Esophagus squamous epithelium (tissue), 4 donors: ENCODE data around the gene LRRFIP2.

Experiments
- CTCF ChIP-seq, 6 experiments: fragments of 450-650 bp in 4 of 6; fragments of 200-600 bp in 2 of 6; sonication (generic) in 2 of 6; IDR thresholded peaks; one replicate each; pipeline ENCODE4 v1.5.1; 2016 to 2019; ENCODE audit warnings: antibody characterized with exemption in 6 of 6, mild to moderate bottlenecking in 4 of 6, moderate library complexity in 4 of 6
- POLR2A ChIP-seq, 4 donors: fragments of 450-650 bp; IDR thresholded peaks; one replicate each; pipeline ENCODE4 v1.6.1; 2017; ENCODE audit warnings: antibody characterized with exemption in 4 of 4, mild to moderate bottlenecking in 4 of 4, moderate library complexity in 3 of 4

GRCh38 chr3:37026851-37027250 lies 147.5 kb downstream of the LRRFIP2 start:
- TF ChIP-seq CTCF (IDR thresholded peaks at IDR 0.05) (no peak), POLR2A (IDR thresholded peaks at IDR 0.05) (no peak)
